IPS DF 6.9 (cell line): ENCODE measurements around the gene B3GNT7.
A peak's percentile ranks its signal among the peaks of the same experiment; 100 is the strongest.
"Not testable (repeated sequence)": the region's sequence is repeated elsewhere in the genome, so short reads cannot be mapped to it uniquely, and the experiment has no call there.

Experiments
- DNase-seq: peaks from one replicate; pipeline ENCODE4 v3.0.0-alpha.2; 2013; ENCODE audit warnings: low read depth, low spot score
- H3K27ac ChIP-seq: one replicate; pipeline ENCODE4 v1.5.1; 2013; ENCODE audit warnings: low read length, control low read depth
- H3K27me3 ChIP-seq: 2 replicates; pipeline ENCODE4 v1.6.1; 2013; ENCODE audit warnings: mild to moderate bottlenecking, low read length; ENCODE audit not compliant: control insufficient read depth, insufficient read depth
- H3K36me3 ChIP-seq: 2 replicates; pipeline ENCODE4 v1.6.1; 2013; ENCODE audit warnings: low read length; ENCODE audit not compliant: control insufficient read depth, insufficient read depth
- H3K4me1 ChIP-seq: 2 replicates; pipeline ENCODE4 v1.6.1; 2013; ENCODE audit warnings: low read length; ENCODE audit not compliant: control insufficient read depth, insufficient read depth
- H3K4me3 ChIP-seq: 2 replicates; pipeline ENCODE4 v1.5.1; 2013; ENCODE audit warnings: mild to moderate bottlenecking, low read length
- H3K9me3 ChIP-seq: 2 replicates; pipeline ENCODE4 v1.6.1; 2013; ENCODE audit warnings: low read length, inconsistent platforms; ENCODE audit not compliant: control insufficient read depth, insufficient read depth
- WGBS: extraction: QIAGEN DNeasy Blood & Tissue Kit; methylation state at CpG from one replicate; pipeline ENCODE4 v1.1.7; 2013; ENCODE audit warnings: mixed read lengths, missing lambda C conversion rate; ENCODE audit not compliant: insufficient read length, insufficient coverage; 5-methylcytosine and 5-hydroxymethylcytosine counted together

The B3GNT7 gene, protein sequence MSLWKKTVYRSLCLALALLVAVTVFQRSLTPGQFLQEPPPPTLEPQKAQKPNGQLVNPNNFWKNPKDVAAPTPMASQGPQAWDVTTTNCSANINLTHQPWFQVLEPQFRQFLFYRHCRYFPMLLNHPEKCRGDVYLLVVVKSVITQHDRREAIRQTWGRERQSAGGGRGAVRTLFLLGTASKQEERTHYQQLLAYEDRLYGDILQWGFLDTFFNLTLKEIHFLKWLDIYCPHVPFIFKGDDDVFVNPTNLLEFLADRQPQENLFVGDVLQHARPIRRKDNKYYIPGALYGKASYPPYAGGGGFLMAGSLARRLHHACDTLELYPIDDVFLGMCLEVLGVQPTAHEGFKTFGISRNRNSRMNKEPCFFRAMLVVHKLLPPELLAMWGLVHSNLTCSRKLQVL

DNA sequence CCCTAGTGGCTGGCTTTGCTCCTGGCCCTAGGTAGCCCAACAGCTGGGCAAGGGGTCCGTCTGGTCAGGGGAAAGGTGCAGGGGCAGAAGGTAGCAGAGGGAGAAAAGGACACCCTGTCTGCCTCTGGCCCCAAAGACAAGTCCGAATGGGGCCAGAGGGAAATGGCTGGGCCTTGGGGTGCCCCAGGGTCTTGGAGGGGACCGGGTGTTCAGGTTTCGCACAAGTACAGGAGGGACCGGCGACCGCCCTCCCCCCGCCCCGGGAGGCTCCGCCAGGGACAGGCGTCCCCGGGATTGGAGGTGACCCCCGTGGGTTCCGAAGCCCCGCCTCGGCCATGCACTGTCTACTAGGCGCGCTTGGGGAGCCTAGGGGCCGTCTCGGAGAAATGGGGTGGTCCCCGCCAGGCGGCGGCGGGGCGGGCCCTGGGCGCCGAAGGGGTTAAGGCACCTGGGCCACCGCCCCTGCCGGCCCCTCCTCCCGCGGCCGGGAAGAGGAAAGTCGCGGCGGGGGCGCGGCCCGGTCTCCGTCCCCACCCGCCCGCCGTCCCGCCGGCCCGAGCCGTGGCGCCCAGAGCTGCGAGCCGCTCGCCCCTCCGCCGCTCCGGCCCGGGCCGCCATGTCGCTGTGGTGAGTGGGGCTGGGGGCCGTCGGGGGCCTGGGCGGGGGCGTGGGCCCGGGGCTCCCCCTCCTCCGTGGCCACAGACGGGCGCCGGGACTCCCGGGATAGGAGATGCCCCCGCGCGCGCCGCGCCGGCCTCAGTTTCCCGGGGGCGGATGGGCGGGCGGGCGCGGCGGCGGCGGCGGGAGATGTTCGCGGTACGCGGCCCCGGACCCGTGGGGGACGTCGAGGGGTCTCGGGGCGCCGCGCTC, at the start of gene B3GNT7:
Gene B3GNT7, plus strand, starts transcription at position 523 of the 870 bp plus-strand sequence. Its CDS starts 94 bp downstream, at position 617.
- Histone ChIP-seq H3K9me3 (no peaks in the 10 kb centered on the region), H3K4me1 (peaks cover 8% of the 10 kb centered on the region), H3K4me3 (peak within 1 kb of the TSS; percentile 50; the same call in 1 of the 2 replicates), H3K36me3 (peaks cover 18% of the 10 kb centered on the region; the same call in 1 of the 2 replicates), H3K27ac (no peak within 1 kb of the TSS), H3K27me3 (no peaks in the 10 kb centered on the region)
- DNase-seq, result no peak
- no CpG with 5 or more reads among the region's 95 CpGs for WGBS

DNA sequence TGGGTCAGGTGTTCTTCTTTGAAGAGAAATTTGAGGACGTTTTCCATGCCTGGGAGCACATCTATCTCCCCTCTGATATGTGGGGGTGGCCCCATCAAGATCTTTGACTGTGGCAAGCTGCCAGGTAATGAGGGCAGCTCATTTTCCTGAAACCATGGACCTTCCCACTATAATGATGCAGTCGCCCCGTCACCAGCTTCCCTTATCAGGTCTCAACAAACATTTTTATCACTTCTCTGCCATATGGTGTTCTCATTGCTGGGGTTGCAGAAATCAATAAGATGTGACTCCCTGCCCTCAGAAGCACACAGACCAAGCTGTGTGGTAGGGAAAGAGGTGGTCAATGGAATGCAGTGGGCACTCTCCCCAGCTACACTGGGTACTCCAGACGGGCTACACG, 48.4 kb upstream of the B3GNT7 start:
- WGBS, result no CpG with 5 or more reads among the region's 5 CpGs
- no peaks in the 10 kb centered on the region for H3K27me3 ChIP-seq
- DNase-seq, result no peak
- no peaks in the 10 kb centered on the region for H3K4me1 ChIP-seq
- H3K27ac ChIP-seq, result no peak overlapping the region
- no peaks in the 10 kb centered on the region for H3K36me3 ChIP-seq
- no peaks in the 10 kb centered on the region for H3K9me3 ChIP-seq
- H3K4me3 ChIP-seq, result no peak overlapping the region

DNA sequence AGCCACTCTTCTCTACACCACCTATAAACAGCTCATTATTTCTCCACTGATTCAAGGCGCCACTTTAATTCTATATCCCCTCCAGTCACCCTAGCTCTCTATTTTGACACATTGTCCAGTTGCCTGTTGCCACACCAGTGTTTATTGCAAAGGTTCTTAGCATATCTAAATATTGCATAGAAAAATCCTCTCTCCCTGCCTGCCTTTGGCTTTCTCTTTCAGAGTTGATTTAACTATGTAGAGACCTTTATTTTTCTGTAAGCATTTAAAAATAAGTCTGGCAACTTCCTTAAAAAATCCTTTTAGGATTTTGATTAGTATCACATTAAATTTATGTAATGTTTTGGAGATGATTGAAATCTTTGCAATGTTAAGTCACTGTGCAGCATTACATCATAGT, 47.9 kb upstream of the B3GNT7 start:
- no peak for DNase-seq
- H3K9me3 ChIP-seq, result no peaks in the 10 kb centered on the region
- H3K27ac ChIP-seq, result no peak overlapping the region
- no peak overlapping the region for H3K4me3 ChIP-seq
- no peaks in the 10 kb centered on the region for H3K27me3 ChIP-seq
- no CpG with 5 or more reads among the region's 1 CpG for WGBS
- H3K36me3 ChIP-seq, result no peaks in the 10 kb centered on the region
- no peaks in the 10 kb centered on the region for H3K4me1 ChIP-seq

GRCh38 chr2:231348173-231348572, 47.3 kb upstream of the B3GNT7 start:
- H3K9me3 ChIP-seq, result no peaks in the 10 kb centered on the region
- DNase-seq, result no peak
- no peaks in the 10 kb centered on the region for H3K27me3 ChIP-seq
- WGBS, result no CpG with 5 or more reads among the region's 2 CpGs
- H3K4me3 ChIP-seq, result no peak overlapping the region
- no peaks in the 10 kb centered on the region for H3K4me1 ChIP-seq
- no peak overlapping the region for H3K27ac ChIP-seq
- no peaks in the 10 kb centered on the region for H3K36me3 ChIP-seq

DNA sequence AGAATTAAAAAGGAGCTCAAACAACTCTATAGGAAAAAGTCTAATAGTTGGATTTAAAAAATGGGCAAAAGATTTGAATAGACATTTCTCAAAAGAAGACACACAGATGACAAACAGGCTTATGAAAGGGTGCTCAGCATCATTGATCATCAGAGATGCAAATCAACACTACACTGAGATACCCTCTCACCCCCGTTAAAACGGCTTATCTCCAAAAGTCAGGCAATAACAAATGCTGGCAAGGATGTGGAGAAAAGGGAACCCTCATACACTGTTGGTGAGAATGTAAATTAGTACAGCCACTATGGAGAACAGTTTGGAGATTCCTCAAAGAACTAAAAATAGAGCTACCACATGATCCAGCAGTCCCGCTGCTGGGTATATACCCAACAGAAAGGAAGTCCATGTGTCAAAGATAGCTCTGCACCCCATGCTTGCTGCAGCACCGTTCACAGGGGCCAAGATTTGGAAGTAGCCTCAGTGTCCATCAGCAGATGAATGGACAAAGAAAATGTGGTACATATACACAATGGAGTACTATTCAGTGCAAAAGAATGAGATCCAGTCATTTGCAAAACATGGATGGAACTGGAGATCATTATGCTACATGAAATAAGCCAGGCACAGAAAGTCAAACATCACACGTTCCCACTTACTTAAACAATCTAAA, 46.7 kb upstream of the B3GNT7 start:
- H3K4me1 ChIP-seq, result no peaks in the 10 kb centered on the region
- no peak for DNase-seq
- H3K27ac ChIP-seq, result no peak overlapping the region
- WGBS, result no CpG with 5 or more reads among the region's 5 CpGs
- no peaks in the 10 kb centered on the region for H3K36me3 ChIP-seq
- no peaks in the 10 kb centered on the region for H3K27me3 ChIP-seq
- H3K4me3 ChIP-seq, result no peak overlapping the region
- H3K9me3 ChIP-seq, result no peaks in the 10 kb centered on the region

- H3K27ac ChIP-seq, H3K27me3 ChIP-seq, H3K4me3 ChIP-seq, DNase-seq, H3K36me3 ChIP-seq, H3K4me1 ChIP-seq, H3K9me3 ChIP-seq: not testable (repeated sequence)
- no CpG with 5 or more reads among the region's 10 CpGs for WGBS
Observed at GRCh38 chr2:231349374-231349735, 46.2 kb upstream of the B3GNT7 start.

DNA sequence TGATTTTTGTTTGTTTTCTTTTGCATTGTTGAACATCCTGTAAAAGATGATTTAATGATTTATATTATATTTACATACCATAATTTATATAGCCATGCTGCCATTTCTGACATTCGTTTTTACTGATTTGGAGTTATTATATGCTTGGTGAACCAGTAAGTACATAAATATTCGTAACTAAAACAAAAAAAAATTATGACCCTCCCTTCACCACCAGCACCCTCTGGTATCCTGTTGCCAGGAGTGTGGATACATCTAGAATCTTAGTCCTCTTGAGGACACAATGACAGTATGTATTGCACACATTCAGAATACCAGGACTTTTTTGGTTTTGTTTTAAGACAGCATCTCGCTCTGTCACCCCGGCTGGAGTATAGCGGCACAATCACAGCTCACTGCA, 43.9 kb upstream of the B3GNT7 start:
- 0 out of 2 replicates have a peak, but pooled peaks cover 3% of the 10 kb centered on the region for H3K4me1 ChIP-seq
- H3K4me3 ChIP-seq, result no peak overlapping the region
- DNase-seq, result no peak
- H3K27ac ChIP-seq, result no peak overlapping the region
- H3K36me3 ChIP-seq, result no peaks in the 10 kb centered on the region
- no peaks in the 10 kb centered on the region for H3K9me3 ChIP-seq
- H3K27me3 ChIP-seq, result no peaks in the 10 kb centered on the region
- WGBS, result no CpG with 5 or more reads among the region's 5 CpGs

GRCh38 chr2:231353469-231353868, 42.0 kb upstream of the B3GNT7 start:
- no peak for DNase-seq
- Histone ChIP-seq H3K27ac (no peak overlapping the region), H3K27me3 (no peaks in the 10 kb centered on the region), H3K9me3 (no peaks in the 10 kb centered on the region), H3K4me1 (0 out of 2 replicates have a peak, but pooled peaks cover 3% of the 10 kb centered on the region), H3K36me3 (no peaks in the 10 kb centered on the region), H3K4me3 (no peak overlapping the region)
- WGBS, result no CpG with 5 or more reads among the region's 6 CpGs

DNA sequence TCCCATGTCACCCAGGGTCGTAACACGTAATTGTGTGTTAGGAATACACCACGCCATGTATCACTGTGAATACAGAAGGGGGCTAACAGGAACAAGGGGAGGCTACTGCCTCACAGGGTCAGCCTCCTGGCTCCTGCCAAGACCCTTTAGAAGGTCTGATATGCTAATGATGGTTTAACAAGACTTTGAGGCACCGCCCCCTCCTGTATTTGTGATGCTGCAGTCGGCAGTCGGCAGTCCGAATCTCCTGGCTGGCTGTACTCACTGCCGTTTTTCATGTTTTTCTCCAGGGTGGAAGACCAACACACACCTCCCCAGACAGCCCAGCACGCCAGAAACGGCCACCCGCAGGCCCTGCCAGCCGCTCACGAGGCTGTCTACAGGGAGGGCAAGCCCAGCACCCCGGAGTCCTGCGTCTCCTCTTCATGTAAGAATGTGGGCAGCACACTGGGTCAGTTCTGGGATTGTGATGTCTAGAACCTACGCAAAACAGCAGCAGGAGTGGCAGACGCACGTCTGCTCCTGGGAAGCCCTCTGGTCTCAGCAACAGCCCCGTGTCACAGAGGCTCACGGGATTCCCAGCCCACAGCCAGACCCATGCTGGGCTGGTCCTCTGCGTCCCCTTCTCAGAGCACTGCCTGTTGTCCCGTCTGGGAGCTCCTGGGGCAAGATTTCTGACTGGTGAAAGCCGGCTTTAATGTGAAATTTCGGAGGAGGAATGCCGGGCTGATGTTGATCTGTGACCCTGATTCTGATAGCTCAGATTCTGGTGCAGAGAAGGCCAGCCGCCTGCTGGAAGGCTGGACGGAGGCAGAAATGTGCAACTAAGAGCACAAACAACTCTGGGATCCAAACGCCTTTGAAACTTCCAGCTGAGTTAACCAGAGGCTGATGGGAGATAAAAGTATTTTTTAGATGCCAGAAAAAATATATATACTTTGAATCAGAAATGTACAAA, 39.7 kb upstream of the B3GNT7 start:
- Histone ChIP-seq H3K27me3 (no peaks in the 10 kb centered on the region), H3K9me3 (no peaks in the 10 kb centered on the region), H3K27ac (no peak overlapping the region), H3K4me3 (no peak overlapping the region), H3K36me3 (peaks cover under 1% of the 10 kb centered on the region; the same call in 1 of the 2 replicates), H3K4me1 (0 out of 2 replicates have a peak, but pooled peaks cover 3% of the 10 kb centered on the region)
- no CpG with 5 or more reads among the region's 28 CpGs for WGBS
- DNase-seq, result no peak
